ENCODE data around the gene STKLD1.

GRCh38 chr9:133333566-133333965 is 42.6 kb upstream of the STKLD1 start:
- TF ChIP-seq CTCF (IDR thresholded peaks at IDR 0.05) (no peak), POLR2A (IDR thresholded peaks at IDR 0.05) (no peak)
